Dedifferentiated amniotic fluid mesenchymal stem cell (primary cell): ENCODE results near the gene TMEFF2.

Experiments
- DNase-seq: peaks from one replicate; pipeline ENCODE4 v3.0.0-alpha.2; 2016; ENCODE audit errors: extremely low spot score

TMEFF2 gene

GRCh38 chr2:192067631-192068030, 127.1 kb downstream of the TMEFF2 start:
- DNase-seq: no peak

DNA sequence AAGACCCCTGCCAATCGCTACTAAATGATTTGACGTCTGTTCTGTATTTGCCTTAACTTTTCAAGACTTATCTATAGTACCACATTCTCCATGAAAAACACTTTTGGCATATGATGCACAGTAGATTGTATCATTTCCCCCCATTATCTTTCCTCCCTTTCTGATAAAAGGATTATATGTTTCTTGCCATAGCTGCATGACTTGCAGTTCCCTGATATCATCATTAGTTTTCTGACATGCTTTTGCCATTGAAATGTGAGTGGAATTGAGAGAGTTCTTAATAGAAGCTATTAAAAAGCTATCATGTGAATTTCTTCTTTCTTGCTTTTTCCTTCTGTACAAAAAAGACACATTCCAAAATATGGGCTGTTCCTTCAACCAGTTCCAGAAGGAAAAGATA, 130.3 kb downstream of the TMEFF2 start:
- DNase-seq: no peak

DNA sequence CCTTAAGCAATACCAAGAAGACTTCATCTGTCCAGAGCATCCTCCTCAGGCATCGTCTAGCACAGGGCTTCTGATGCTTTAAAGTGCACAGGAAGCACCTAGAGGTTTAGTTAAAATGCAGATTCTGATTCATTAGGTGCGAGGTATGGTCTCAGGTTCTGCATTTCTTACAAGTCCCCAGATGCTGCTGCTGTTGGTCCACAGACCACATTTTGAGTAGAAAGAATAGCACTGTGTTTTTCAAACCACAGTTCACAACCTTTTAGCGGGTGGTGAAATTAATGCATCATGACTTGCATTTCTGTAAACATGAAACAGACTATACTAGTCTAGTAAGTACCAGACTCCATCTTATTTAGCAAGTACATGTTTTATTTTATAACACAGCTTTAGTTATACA, 134.6 kb downstream of the TMEFF2 start:
- DNase-seq: no peak

GRCh38 chr2:192059266-192059665, 135.5 kb downstream of the TMEFF2 start:
- DNase-seq: no peak

GRCh38 chr2:192053921-192054320, 140.8 kb downstream of the TMEFF2 start:
- no peak for DNase-seq

DNA sequence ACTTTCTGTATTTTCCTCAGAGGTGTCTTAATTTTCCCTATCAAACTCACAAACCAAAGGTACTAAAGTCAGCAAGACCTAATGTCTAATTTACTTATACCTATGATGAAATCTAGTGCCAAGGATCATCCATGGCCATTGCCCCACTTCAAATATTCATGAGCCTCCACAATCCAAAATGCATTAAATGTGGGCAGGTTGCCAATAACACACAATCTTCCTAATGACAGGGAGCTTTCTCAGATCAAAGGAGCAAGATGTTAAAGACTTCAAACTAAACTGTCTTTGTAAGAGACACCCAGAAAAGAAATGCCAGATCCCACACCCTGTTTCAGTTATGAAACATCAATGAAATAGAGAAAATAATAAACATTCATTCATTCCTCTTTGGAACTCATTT, 143.2 kb downstream of the TMEFF2 start:
- no peak for DNase-seq

DNA sequence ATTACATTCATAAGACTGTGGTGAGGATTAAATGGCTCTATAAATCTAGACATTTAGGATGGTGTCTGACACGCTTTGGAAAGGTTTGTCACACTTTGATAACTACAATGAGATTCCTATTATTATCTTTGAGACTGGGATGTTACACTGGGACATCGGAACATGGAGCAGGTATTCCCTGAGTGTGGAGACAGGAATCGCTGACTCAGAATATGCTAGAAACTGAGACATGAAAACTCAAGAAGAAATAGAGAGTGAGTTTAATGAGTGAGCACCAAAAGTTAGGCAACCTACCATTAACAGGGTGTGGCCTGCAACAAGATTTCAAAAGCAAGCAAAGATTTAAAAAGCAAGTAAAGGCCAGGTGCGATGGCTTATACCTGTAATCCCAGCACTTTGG, 145.4 kb downstream of the TMEFF2 start:
- no peak for DNase-seq

DNA sequence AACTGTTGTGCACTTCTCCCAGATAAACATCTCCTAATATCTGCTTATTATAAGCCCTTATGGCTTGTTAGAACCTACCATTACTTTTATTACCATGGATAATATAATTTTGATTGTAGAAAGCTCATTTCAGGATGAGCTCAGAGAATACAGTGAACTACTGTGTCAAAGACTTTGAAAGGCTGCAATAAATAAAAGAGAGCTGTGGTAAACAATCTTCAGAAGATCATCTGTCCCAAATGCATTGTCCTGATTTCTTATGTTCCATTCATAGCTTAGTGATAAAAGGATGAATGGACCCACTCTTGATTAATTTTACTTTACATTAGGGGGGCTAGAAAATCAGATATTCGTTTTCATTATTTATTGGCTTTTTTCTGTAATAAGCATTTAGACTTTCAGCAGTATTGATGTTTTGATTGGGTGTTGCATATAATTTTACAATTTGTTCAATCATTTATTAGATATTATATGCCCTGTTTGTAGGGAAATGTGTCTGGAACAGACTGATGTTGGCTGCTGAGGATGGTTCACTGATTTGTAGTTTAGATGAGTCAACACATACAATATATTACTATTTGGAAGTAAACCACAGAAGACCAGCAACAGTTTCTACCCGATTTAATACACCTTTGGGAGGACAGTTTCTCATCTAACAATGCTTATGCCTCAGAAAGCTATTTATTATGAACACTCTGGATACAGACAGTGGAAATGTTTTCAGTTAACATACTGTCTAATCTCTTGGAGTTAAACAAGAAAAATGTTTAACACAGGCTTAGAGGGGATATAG, 147.2 kb downstream of the TMEFF2 start:
- no peak for DNase-seq

GRCh38 chr2:192044496-192044895, 150.2 kb downstream of the TMEFF2 start:
- no peak for DNase-seq

GRCh38 chr2:192043216-192043870, 151.4 kb downstream of the TMEFF2 start:
- no peak for DNase-seq

- DNase-seq: no peak
Measured at GRCh38 chr2:192042126-192042525, 152.6 kb downstream of the TMEFF2 start.

DNA sequence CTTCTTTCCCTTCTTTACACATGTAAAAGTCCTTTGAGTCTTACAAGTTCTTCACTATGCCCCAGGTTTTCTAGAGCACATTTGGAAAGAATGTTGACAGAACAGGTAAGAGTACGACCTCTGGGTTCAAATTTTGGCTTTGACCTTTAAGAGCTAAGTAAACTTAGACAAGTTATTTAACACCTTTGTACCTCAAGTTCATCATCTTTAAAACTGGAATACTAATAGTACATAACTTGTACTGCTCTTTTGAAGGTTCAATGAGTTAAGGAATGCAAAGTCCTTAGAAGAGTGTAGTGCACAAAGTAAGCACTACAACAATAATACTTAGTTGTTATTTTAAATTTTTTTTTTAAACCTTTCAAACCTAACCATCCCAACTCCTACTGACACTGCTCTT, 156.6 kb downstream of the TMEFF2 start:
- no peak for DNase-seq

- peak; percentile 62 for DNase-seq
Measured at GRCh38 chr2:192035731-192036442, 158.8 kb downstream of the TMEFF2 start.

DNA sequence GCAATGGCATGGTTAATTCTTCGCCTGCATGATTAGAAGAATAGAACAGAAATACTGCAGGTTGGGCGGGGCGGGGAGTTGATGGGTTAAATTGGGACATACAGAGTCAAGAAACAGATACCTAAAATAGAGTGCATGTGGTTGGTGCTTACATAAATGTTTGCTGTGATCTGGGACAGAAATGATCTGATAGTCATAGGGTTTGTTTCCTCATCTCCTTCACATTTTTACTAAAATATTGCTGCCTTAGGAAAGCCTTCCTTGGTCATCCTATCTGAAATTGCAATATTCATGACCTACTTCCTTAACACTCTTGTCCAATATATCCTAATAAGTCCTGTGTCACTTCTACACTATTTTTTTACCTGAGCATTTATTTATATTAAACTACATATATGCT, 163.9 kb downstream of the TMEFF2 start:
- no peak for DNase-seq

GRCh38 chr2:192030289-192030688, 164.4 kb downstream of the TMEFF2 start:
- DNase-seq: no peak

DNA sequence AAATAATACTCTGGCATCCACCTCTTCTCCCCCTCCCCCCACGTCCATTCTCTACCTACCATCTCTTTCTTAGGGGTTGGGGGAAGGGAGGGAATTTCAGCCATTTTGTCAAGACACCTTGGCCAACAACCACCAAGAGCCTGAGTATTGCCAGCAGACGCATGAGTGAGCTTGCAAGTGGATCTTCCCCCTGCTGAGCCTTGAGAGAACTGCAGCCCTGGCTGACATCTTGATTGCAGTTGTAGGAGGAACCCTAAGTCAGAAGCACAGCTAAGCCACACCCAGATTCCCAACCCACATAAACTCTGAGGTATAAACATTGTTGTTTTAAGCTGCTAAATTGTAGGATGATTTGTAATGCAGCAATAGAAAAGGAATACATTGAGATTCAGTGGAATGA, 165.6 kb downstream of the TMEFF2 start:
- DNase-seq: no peak

- no peak for DNase-seq
Measured at GRCh38 chr2:192026825-192027120, 168.0 kb downstream of the TMEFF2 start.

GRCh38 chr2:192026059-192026824, 168.5 kb downstream of the TMEFF2 start:
- no peak for DNase-seq

DNA sequence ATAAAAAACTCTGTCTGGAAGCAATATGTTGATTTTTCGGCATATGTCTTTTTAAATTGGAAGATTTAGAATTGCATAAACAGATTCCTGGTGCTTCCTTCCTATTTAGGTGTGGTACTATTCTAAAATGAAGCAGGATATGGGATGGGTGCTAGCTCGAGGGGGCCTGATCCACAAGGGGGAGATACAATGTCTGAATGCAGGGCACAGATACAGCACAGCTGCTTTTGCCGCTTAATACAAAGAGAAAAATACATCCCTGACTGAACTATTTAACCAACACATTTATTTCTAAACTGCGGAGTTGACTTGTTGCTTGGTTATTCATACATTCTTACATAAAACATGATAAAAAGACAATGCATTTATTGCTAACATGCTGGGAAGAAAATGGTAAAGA, 169.1 kb downstream of the TMEFF2 start:
- no peak for DNase-seq

DNA sequence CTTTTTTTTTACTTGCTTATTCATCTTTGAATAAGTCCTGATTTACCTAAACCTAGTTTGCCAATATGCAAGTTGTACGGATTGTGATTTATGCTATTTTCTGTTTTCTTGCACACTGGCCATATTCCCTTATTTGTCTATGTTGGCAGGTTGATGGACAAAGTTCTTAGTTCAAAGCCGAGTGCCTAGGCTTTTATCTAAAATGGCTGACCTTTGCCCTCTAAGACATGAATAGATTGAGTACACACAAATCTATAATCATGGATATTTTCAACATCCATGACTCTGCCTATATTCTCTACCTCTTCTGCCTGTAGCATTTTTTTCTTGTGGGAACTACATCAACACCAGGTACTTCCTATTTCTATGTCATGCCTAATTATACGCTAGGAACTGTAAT, 171.7 kb downstream of the TMEFF2 start:
- DNase-seq: no peak

GRCh38 chr2:192017844-192018243, 176.9 kb downstream of the TMEFF2 start:
- DNase-seq: no peak

DNA sequence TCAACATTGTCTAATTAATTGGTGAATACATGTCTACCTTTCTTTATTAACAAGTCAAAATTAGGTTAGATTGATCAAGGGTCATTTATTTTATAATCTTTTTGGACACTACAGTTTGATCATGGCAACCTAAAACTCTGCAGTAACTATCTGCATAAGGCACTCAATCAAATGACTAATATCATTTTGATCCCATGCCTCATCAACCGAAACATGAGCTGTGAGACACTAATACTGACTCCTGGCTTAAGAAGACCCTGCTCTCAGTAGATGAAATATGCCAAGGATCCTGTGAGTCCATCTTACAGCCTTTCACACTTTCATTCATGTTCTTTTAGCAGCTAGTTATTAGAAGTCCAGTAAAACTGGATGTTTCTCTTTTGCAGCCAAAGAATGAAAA, 178.5 kb downstream of the TMEFF2 start:
- no peak for DNase-seq
